GM12872 (cell line): Measurements from ENCODE around the gene NEUROD2.

Experiments
- TF ChIP-seq, protein P1 (sequence below): IDR thresholded peaks from 3 replicates; pipeline ENCODE4 v1.5.1; 2011; ENCODE audit warnings: low read depth, mild to moderate bottlenecking, low read length, moderate library complexity; ENCODE audit not compliant: insufficient read depth

The NEUROD2 gene

DNA sequence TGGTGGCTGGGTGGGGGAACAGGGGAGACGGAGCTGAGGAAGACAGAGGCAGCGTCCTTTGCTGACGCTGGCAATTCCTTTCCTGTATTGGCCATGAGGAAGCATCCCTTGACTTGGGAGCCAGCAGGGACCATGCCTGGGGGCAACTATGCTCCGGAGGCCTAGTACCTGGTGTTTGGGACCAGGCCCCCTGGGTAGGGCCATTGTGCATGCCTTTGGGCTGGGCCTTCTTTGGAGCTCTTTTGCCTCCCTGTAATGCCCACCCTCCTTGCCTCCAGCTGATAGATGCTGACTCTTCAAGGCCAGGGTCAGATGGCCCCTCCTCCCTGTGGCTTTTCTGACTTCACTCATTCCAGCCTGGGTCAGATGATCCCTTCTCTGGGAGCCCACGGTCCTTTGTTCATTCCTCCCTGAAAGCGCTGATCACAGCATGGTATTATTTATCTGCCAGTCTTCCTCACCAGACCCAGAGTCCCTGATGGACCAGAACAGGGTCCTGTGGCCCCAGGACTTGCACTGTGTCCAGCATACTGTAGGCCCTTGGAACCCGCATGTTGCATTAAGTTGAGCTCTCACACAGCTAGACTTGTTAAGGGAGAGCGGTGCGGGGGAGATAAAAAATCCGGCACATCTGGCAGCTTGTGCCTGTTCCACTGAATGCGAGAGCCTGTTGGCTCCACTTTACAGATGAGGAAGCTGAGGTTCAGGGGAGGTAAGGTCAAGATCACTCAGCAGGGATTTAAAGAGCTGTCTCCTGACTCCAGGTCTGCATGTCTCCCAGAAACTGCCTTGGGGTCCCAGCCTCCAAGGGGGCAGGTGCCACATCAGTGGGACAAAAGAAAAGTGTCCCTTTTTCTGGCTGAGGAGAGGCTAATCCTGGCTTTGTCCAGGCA is 32.1 kb upstream of the NEUROD2 start:
- TF ChIP-seq, protein P1, sequence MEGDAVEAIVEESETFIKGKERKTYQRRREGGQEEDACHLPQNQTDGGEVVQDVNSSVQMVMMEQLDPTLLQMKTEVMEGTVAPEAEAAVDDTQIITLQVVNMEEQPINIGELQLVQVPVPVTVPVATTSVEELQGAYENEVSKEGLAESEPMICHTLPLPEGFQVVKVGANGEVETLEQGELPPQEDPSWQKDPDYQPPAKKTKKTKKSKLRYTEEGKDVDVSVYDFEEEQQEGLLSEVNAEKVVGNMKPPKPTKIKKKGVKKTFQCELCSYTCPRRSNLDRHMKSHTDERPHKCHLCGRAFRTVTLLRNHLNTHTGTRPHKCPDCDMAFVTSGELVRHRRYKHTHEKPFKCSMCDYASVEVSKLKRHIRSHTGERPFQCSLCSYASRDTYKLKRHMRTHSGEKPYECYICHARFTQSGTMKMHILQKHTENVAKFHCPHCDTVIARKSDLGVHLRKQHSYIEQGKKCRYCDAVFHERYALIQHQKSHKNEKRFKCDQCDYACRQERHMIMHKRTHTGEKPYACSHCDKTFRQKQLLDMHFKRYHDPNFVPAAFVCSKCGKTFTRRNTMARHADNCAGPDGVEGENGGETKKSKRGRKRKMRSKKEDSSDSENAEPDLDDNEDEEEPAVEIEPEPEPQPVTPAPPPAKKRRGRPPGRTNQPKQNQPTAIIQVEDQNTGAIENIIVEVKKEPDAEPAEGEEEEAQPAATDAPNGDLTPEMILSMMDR = no peak

DNA sequence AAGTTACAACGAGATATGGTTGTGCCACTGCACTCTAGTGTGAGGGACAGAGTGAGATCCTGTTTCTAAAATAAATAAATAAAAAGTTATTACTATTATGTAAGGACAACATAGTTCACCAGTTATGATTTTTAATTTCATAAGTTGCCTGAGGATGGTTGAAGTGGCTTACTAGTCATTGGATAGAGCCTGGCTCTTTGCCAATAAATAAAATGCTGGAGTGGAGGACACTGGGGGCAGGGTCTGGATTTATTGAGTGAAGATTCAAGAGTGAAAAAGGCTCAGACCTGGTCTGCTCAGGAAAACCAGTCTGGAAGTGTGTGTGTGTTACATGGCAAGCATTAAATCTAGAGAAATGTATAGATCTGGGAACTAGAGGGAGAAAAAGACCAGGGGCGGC is 31.3 kb upstream of the NEUROD2 start:
- TF ChIP-seq, protein P1 = no peak

DNA sequence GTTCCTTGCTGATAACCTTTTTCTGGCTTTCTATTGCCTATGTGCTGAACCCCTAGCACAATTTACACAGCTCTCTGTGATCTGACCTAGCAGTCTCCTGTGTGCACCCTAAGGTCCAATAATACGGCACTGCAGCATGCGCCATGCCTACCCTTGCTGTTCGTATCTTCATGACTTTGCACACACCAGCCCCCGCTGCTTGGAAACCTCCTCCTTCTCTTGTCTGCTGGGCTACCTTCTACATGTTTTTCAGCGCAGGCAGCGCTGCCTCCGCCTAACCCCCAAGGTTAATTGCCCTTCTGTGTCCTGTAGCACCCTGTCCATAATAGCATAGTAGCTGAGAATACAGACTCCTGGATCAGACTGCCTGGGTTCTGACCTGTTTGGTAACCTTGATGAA is 30.6 kb upstream of the NEUROD2 start:
- TF ChIP-seq, protein P1 = no peak

DNA sequence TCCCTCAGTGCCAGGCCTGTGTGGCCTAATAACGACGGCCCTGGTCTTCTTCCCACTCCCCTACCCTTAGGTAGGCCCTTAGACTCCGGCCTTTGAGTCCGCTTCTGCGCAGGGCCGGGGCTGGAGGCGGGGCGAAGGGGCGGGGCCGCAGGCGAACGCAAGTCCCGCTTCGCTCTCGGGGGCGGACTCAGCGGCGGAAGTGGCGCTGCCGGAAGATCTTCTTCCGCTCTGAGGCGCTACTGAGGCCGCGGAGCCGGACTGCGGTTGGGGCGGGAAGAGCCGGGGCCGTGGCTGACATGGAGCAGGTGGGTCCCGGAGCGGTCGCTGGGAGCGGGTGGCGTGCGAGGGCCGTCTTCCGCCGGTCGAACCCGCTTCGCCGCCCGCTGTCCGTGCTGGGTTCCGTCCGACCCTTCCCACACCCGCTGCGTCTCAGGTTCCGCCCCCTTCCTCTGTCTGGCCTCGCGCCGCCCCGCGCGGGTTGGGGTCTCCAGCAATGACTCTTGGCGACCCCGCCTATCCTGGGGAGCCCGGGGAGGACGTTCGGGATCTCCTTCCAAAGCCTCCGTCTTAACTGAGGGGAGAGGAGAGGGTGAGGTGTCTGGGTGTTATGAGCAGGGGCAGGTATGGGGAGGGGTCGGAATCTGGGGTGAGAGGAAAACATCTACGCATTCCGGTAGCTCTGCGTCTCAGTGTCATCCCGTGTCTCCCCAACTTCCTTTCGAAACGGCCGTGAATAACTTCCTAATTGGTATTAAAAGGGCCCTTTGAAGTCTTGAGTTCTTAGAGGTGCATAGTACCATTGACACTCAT is 29.4 kb upstream of the NEUROD2 start, which contains the start of gene STARD3:
Gene STARD3, plus strand, starts transcription at position 218 of the 810 bp plus-strand sequence. CDS start 16,388 bp downstream, outside the sequence.
- TF ChIP-seq, protein P1 = 0 out of 3 replicates have a peak, but pooled peaks have one; percentile 5

DNA sequence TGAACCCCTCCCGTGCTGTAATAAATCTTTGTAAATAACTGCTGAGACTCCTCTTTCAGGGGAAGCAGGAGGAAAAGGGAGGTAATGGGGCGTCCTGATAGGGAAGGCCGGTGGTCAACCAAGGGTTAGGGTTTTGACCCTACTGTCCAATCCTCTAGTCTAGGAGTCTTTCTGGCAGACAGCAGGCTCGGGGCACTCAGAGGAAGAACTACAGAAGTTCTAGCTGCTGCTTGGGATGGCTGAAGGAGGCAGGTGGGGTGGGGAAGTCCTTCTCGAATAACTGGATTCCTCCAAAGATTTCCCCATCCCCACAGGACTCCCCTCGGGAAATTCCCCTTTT is 28.8 kb upstream of the NEUROD2 start:
- TF ChIP-seq, protein P1 = no peak

DNA sequence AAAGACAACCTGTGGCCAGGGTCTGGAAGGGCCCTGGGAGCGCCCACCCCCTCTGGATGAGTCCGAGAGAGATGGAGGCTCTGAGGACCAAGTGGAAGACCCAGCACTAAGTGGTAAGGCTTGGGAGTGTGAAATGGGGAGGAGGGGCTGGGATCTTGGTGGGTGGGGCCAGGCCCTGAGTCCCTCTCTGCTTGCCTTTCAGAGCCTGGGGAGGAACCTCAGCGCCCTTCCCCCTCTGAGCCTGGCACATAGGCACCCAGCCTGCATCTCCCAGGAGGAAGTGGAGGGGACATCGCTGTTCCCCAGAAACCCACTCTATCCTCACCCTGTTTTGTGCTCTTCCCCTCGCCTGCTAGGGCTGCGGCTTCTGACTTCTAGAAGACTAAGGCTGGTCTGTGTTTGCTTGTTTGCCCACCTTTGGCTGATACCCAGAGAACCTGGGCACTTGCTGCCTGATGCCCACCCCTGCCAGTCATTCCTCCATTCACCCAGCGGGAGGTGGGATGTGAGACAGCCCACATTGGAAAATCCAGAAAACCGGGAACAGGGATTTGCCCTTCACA is 28.0 kb upstream of the NEUROD2 start:
- TF ChIP-seq, protein P1 = no peak

DNA sequence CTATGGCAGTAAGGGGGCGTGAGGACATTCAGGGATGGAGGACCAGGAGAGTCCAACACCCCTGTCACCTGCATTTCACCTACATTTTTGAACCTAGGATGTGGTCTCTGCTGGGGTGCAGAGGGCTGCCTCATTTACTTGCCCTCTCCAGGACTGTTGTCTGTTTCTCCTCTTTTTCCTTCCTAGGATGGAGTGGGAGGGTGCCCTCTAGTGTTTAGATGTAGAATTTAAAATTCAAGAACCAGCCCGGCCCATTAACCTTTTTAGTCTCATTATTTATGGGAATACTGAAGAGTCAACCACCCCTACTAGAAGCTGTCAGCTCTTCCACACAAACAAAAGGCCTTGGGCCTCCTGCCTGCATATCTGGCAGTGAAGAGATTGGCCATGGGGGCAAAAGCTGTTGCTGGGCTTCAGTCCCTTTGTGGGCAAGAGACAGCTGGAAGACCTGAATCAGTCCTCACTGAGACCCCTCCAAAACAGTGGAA is 26.7 kb upstream of the NEUROD2 start:
- TF ChIP-seq, protein P1 = peak; percentile 67
